Measurements from ENCODE around the gene PTPRM. TPM values are rescaled to one million over a fixed set of nuclear protein-coding genes. Genes with fewer than 3 reads are reported as not detected.

The PTPRM gene
- total RNA-seq, 1 experiment from 2014 or later, result 6.2 TPM

GRCh38 chr18:8238507-8238906, 671.4 kb downstream of the PTPRM start:
- no peak overlapping the region for H3K9ac ChIP-seq (ENCODE audit: extremely low read depth, insufficient read length, low read length)
- H3K27ac Mint-ChIP-seq, result no peak overlapping the region
- H3K4me1 Mint-ChIP-seq, result peaks cover 5 to 7% of the 10 kb centered on the region in 2 experiments

More at GRCh38 chr18:8238507-8238906, 671.4 kb downstream of the PTPRM start:
- no CpG with 5 or more reads among the region's 5 CpGs for WGBS (ENCODE audit: extremely low coverage, insufficient read length, low lambda C conversion rate)
- H3K79me2 ChIP-seq (ENCODE audit: insufficient read depth, low read length), result no peaks in the 10 kb centered on the region
- H3K4me2 ChIP-seq (ENCODE audit: insufficient read depth, insufficient read length, low read length), result no peak overlapping the region
- H4K8ac ChIP-seq (replicated peaks; ENCODE audit: insufficient read length, low read depth, low read length), result no peak overlapping the region
- no peak overlapping the region for H3K4ac ChIP-seq (ENCODE audit: low read depth, low read length)
- no peaks in the 10 kb centered on the region for H3K4me1 ChIP-seq (ENCODE audit: insufficient read depth, low read length)
- H2BK5ac ChIP-seq (ENCODE audit: insufficient read length, low read length), result no peak overlapping the region
- no peak overlapping the region for H3K18ac ChIP-seq (ENCODE audit: insufficient read length, low read depth, low read length)
- no peak overlapping the region for H2BK15ac ChIP-seq (ENCODE audit: low read depth, low read length)
- no peak overlapping the region for H4K5ac ChIP-seq (ENCODE audit: insufficient read length, low read depth, low read length)
- no peak overlapping the region for H3K23ac ChIP-seq (ENCODE audit: insufficient read length, low read depth, low read length)
- DNase-seq, result no peak
- no peaks in the 10 kb centered on the region for H3K9me3 ChIP-seq (ENCODE audit: control insufficient read depth, low read depth, low read length)
- no peaks in the 10 kb centered on the region for H3K27me3 Mint-ChIP-seq (ENCODE audit: low read depth)
- H2BK20ac ChIP-seq (ENCODE audit: low read depth, low read length, poor library complexity, severe bottlenecking), result no peak overlapping the region
- H3K9me3 Mint-ChIP-seq, result peaks cover 11 to 14% of the 10 kb centered on the region in 2 experiments
- no peaks in the 10 kb centered on the region for H4K20me1 ChIP-seq (ENCODE audit: control insufficient read depth, insufficient read depth, insufficient read length)
- peaks cover 1% of the 10 kb centered on the region; the same call in 1 of the 2 replicates for H3K27me3 ChIP-seq (ENCODE audit: insufficient read depth, low read length)
- no peak overlapping the region for H3T11ph ChIP-seq (ENCODE audit: low read length)
- no peak overlapping the region for H3K14ac ChIP-seq (ENCODE audit: insufficient read depth, low read length)
- no peak overlapping the region for H4K91ac ChIP-seq (ENCODE audit: insufficient read length, low read depth, low read length)
- H2BK120ac ChIP-seq (ENCODE audit: low read depth, low read length, poor library complexity, severe bottlenecking), result no peak overlapping the region
- no peak overlapping the region for H2AK5ac ChIP-seq (ENCODE audit: insufficient read length, low read length)
- H3K23me2 ChIP-seq (ENCODE audit: insufficient read length, low read depth, low read length, poor library complexity, severe bottlenecking), result no peaks in the 10 kb centered on the region
- H2BK12ac ChIP-seq (ENCODE audit: insufficient read length, low read depth, low read length), result no peak overlapping the region
- no peak overlapping the region for H3K4me3 Mint-ChIP-seq
- H3K27ac ChIP-seq (ENCODE audit: insufficient read length, low read depth, low read length), result no peak overlapping the region
- no peak overlapping the region for H2AFZ ChIP-seq (ENCODE audit: low read length)
- no peaks in the 10 kb centered on the region for H3K79me1 ChIP-seq (ENCODE audit: insufficient read depth, low read depth, low read length, poor library complexity, severe bottlenecking)
- no peak overlapping the region for H3K56ac ChIP-seq (ENCODE audit: insufficient read length, low read depth, low read length)
- peaks cover 0 to 16% (median 5%) of the 10 kb centered on the region in 3 experiments; a peak in 3 of 7 replicates for H3K36me3 Mint-ChIP-seq (ENCODE audit: insufficient read depth in 1 of 3, low read depth in 3 of 3)
- TF ChIP-seq, protein P1, sequence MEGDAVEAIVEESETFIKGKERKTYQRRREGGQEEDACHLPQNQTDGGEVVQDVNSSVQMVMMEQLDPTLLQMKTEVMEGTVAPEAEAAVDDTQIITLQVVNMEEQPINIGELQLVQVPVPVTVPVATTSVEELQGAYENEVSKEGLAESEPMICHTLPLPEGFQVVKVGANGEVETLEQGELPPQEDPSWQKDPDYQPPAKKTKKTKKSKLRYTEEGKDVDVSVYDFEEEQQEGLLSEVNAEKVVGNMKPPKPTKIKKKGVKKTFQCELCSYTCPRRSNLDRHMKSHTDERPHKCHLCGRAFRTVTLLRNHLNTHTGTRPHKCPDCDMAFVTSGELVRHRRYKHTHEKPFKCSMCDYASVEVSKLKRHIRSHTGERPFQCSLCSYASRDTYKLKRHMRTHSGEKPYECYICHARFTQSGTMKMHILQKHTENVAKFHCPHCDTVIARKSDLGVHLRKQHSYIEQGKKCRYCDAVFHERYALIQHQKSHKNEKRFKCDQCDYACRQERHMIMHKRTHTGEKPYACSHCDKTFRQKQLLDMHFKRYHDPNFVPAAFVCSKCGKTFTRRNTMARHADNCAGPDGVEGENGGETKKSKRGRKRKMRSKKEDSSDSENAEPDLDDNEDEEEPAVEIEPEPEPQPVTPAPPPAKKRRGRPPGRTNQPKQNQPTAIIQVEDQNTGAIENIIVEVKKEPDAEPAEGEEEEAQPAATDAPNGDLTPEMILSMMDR (conservative IDR thresholded peaks at IDR 0.05), result no peak
